GM19372 (cell line): Measurements from ENCODE around the gene CPLX1.
"Not testable (repeated sequence)": the region's sequence is repeated elsewhere in the genome, so short reads cannot be mapped to it uniquely, and the experiment has no call there.

Source experiments
- ATAC-seq: cut with Tn5 transposase; IDR thresholded peaks from one replicate; pipeline ENCODE4 v1.9.1; 2021; ENCODE audit warnings: mild to moderate bottlenecking, low read depth, moderate library complexity; ENCODE audit not compliant: unreplicated experiment

Gene CPLX1

GRCh38 chr4:763922-764321 lies 62.0 kb downstream of the CPLX1 start:
- ATAC-seq: no peak

GRCh38 chr4:763191-763810 lies 62.6 kb downstream of the CPLX1 start:
- ATAC-seq: no peak

GRCh38 chr4:762211-763190 lies 63.4 kb downstream of the CPLX1 start:
- no peak for ATAC-seq

- no peak for ATAC-seq
Observed at GRCh38 chr4:761739-762138, 64.2 kb downstream of the CPLX1 start.

GRCh38 chr4:761086-761485 lies 64.8 kb downstream of the CPLX1 start:
- ATAC-seq: no peak

- no peak for ATAC-seq
Observed at GRCh38 chr4:760616-761015, 65.3 kb downstream of the CPLX1 start.

- ATAC-seq: not testable (repeated sequence)
Observed at GRCh38 chr4:759810-760209, 66.1 kb downstream of the CPLX1 start.

- ATAC-seq: no peak
Observed at GRCh38 chr4:757111-757510, 68.8 kb downstream of the CPLX1 start.

- no peak for ATAC-seq
Observed at GRCh38 chr4:754221-755120, 71.5 kb downstream of the CPLX1 start.

GRCh38 chr4:753186-753585 lies 72.7 kb downstream of the CPLX1 start:
- ATAC-seq: not testable (repeated sequence)

GRCh38 chr4:752196-752861 lies 73.6 kb downstream of the CPLX1 start:
- no peak for ATAC-seq

- no peak for ATAC-seq
Observed at GRCh38 chr4:751676-752075, 74.3 kb downstream of the CPLX1 start.

- ATAC-seq: no peak
Observed at GRCh38 chr4:749698-750666, 75.9 kb downstream of the CPLX1 start.

- no peak for ATAC-seq
Observed at GRCh38 chr4:748461-748860, 77.5 kb downstream of the CPLX1 start.

GRCh38 chr4:747546-748170 lies 78.3 kb downstream of the CPLX1 start:
- ATAC-seq: no peak

GRCh38 chr4:744212-744841 lies 81.6 kb downstream of the CPLX1 start:
- no peak for ATAC-seq

GRCh38 chr4:743463-744211 lies 82.3 kb downstream of the CPLX1 start:
- no peak for ATAC-seq
